Lung (tissue), 12 donors: ENCODE measurements around the gene BRS3. TPM values are rescaled to one million over a fixed set of nuclear protein-coding genes. Genes with fewer than 3 reads are reported as not detected.

Experiments
- ATAC-seq: fragments of 200-7000 bp; cut with Tn5 transposase; one replicate; pipeline ENCODE4 v1.9.1; 2020; ENCODE audit warnings: moderate number of reproducible peaks; ENCODE audit not compliant: insufficient read depth, low FRiP score
- DNase-seq, 3 donors: peaks; one replicate each; pipeline ENCODE4 v3.0.0-alpha.2; 2013 to 2017
- H3K27ac ChIP-seq, 2 donors: one replicate each; pipeline ENCODE4 v1.5.1; 2013; ENCODE audit warnings: mild to moderate bottlenecking in 2 of 2, moderate library complexity in 2 of 2, control low read depth in 1 of 2, inconsistent platforms in 1 of 2, low read depth in 1 of 2, low read length in 1 of 2
- H3K27me3 ChIP-seq, 3 donors: one replicate each; pipeline ENCODE4 v1.5.1; 2013; ENCODE audit warnings: low read length in 2 of 3; ENCODE audit not compliant: control insufficient read depth in 3 of 3, insufficient read depth in 3 of 3
- H3K36me3 ChIP-seq, 4 donors: one replicate each; pipeline ENCODE4 v1.5.1; 2013; ENCODE audit warnings: low read length in 4 of 4, mild to moderate bottlenecking in 1 of 4, moderate library complexity in 1 of 4; ENCODE audit not compliant: control insufficient read depth in 4 of 4, insufficient read depth in 4 of 4
- H3K4me1 ChIP-seq, 5 donors: one replicate each; pipeline ENCODE4 v1.5.1; 2013; ENCODE audit warnings: low read length in 5 of 5, mild to moderate bottlenecking in 2 of 5, moderate library complexity in 1 of 5; ENCODE audit not compliant: control insufficient read depth in 5 of 5, insufficient read depth in 5 of 5
- H3K4me3 ChIP-seq: one replicate; pipeline ENCODE4 v1.5.1; 2013; ENCODE audit warnings: mild to moderate bottlenecking, control low read depth, moderate library complexity
- H3K9ac ChIP-seq, 2 donors: one replicate each; pipeline ENCODE4 v1.5.1; 2013; ENCODE audit warnings: low read length in 2 of 2, control low read depth in 1 of 2; ENCODE audit not compliant: insufficient read depth in 1 of 2
- H3K9me3 ChIP-seq, 4 donors: one replicate each; pipeline ENCODE4 v1.5.1; 2013; ENCODE audit warnings: low read length in 3 of 4, mild to moderate bottlenecking in 1 of 4, moderate library complexity in 1 of 4; ENCODE audit not compliant: control insufficient read depth in 4 of 4, insufficient read depth in 3 of 4
- CTCF ChIP-seq: IDR thresholded peaks from 2 replicates; pipeline ENCODE4 v1.5.1; 2012; ENCODE audit warnings: mild to moderate bottlenecking; ENCODE audit errors: control extremely low read depth, extremely low read depth
- WGBS, 2 donors: extraction: QIAGEN DNeasy Blood & Tissue Kit; methylation state at CpG; one replicate each; pipeline ENCODE4 v1.1.7; 2013; 5-methylcytosine and 5-hydroxymethylcytosine counted together
- polyA plus RNA-seq, 2 donors: library from polyadenylated mRNA; stranded (reverse); fragments of 200-250 nt; gene quantifications; one replicate each; pipeline ENCODE4 v1.2.1, GENCODE V29; 2013
- total RNA-seq, 2 donors: library from RNA; depleted of rRNA in 1 of 2; stranded (reverse); fragments of >200 nt in 1 of 2; gene quantifications; one replicate each; pipeline ENCODE4 v1.2.1, GENCODE V29; 2014 to 2021
- donor health status: control.
- donor health status: control.
- donor health status: Bipolar disorder and iron deficiency.
- donor health status: healthy.
- donor health status: DM: yes; HTN: yes; CAD: no.

BRS3 gene
- total and polyA plus RNA-seq, 4 donors, result not detected

- no peak overlapping the region for H3K27ac ChIP-seq
- ATAC-seq (no peak), DNase-seq (no peak)
- H3K4me3 ChIP-seq, result no peak overlapping the region
- H3K27me3 ChIP-seq, result peaks cover 0 to 16% (median 15%) of the 10 kb centered on the region in 3 donors
- H3K36me3 ChIP-seq, result no peaks in the 10 kb centered on the region
- TF ChIP-seq CTCF, result no peak
- H3K4me1 ChIP-seq, result no peaks in the 10 kb centered on the region
- no peak overlapping the region for H3K9ac ChIP-seq
- 79 to 98% methylated on average over 2 of the region's 2 CpGs for WGBS, 2 donors
- H3K9me3 ChIP-seq, result no peaks in the 10 kb centered on the region
These were observed 46.4 kb downstream of the BRS3 start for GRCh38 chrX:136534131-136534530.

- Histone ChIP-seq H3K9me3 (peaks cover 0 to 4% (median 0%) of the 10 kb centered on the region in 4 donors), H3K27ac (no peak overlapping the region), H3K27me3 (peaks cover 0 to 14% (median 11%) of the 10 kb centered on the region in 3 donors), H3K4me1 (no peaks in the 10 kb centered on the region), H3K36me3 (no peaks in the 10 kb centered on the region), H3K4me3 (no peak overlapping the region), H3K9ac (no peak overlapping the region)
- 60 to 93% methylated on average over 2 of the region's 2 CpGs for WGBS, 2 donors
- ATAC-seq (no peak), DNase-seq (no peak)
- no peak for TF ChIP-seq CTCF
These were observed 51.1 kb downstream of the BRS3 start for GRCh38 chrX:136538811-136539210.

GRCh38 chrX:136540226-136540625 is 52.5 kb downstream of the BRS3 start:
- H3K4me3 ChIP-seq, result no peak overlapping the region
- TF ChIP-seq CTCF, result no peak
- no peaks in the 10 kb centered on the region for H3K36me3 ChIP-seq
- no peaks in the 10 kb centered on the region for H3K4me1 ChIP-seq
- ATAC-seq, result no peak
- peaks cover 0 to 11% (median 9%) of the 10 kb centered on the region in 3 donors for H3K27me3 ChIP-seq
- no peak overlapping the region for H3K27ac ChIP-seq
- DNase-seq, result no peak
- WGBS, 2 donors, result 78 to 93% methylated on average over 5 of the region's 5 CpGs
- H3K9ac ChIP-seq, result no peak overlapping the region
- H3K9me3 ChIP-seq, result peaks cover 0 to 4% (median 0%) of the 10 kb centered on the region in 4 donors

- no peak for TF ChIP-seq CTCF
- no peak overlapping the region for H3K9ac ChIP-seq
- no peaks in the 10 kb centered on the region for H3K36me3 ChIP-seq
- H3K27me3 ChIP-seq, result peaks cover 0 to 11% (median 8%) of the 10 kb centered on the region in 3 donors
- WGBS, 2 donors, result 75 to 79% methylated on average over 3 of the region's 3 CpGs
- H3K4me1 ChIP-seq, result no peaks in the 10 kb centered on the region
- peak in 1 of 3 donors; percentile 12 for DNase-seq
- H3K27ac ChIP-seq, result no peak overlapping the region
- H3K4me3 ChIP-seq, result no peak overlapping the region
- ATAC-seq, result no peak
- H3K9me3 ChIP-seq, result peaks cover 0 to 4% (median 0%) of the 10 kb centered on the region in 4 donors
These were observed 53.5 kb downstream of the BRS3 start for GRCh38 chrX:136541294-136541693.
